Panc1 (cell line): ENCODE data around the gene KRT83.

Experiments used
- CTCF ChIP-seq: fragments of 450-650 bp; IDR thresholded peaks from 2 replicates; pipeline ENCODE4 v1.5.1; 2017; ENCODE audit warnings: mild to moderate bottlenecking
- POLR2AphosphoS5 ChIP-seq: IDR thresholded peaks from 2 replicates; pipeline ENCODE4 v1.6.1; 2012; ENCODE audit warnings: mild to moderate bottlenecking, low read depth, low read length, moderate library complexity
- REST ChIP-seq, 2 experiments: IDR thresholded peaks; 2 replicates each; pipeline ENCODE4 v1.6.1; 2011 to 2012; ENCODE audit warnings: low read depth in 2 of 2, control low read depth in 1 of 2, low read length in 1 of 2, mild to moderate bottlenecking in 1 of 2, moderate library complexity in 1 of 2; ENCODE audit not compliant: insufficient read depth in 1 of 2

GRCh38 chr12:52369211-52369610 lies 48.0 kb upstream of the KRT83 start:
- TF ChIP-seq CTCF (no peak), POLR2AphosphoS5 (no peak), REST (IDR thresholded peaks at IDR 0.05; ENCODE audit: insufficient read depth in 1 of 2, low read depth in 2 of 2, low read length in 1 of 2) (no peak)
